H1 (cell line): ENCODE data around the gene HTRA1. TPM values are rescaled to one million over a fixed set of nuclear protein-coding genes. Genes with fewer than 3 reads are reported as not detected.

ENCODE experiments used
- CTCF ChIA-PET: fragments of 300-600 bp; sonication (Branson Sonifier 250); formaldehyde crosslinking; loops from one replicate; lab custom pipeline; 2021; ENCODE audit not compliant: partially characterized antibody; lab: Charles Lee
- POLR2A ChIA-PET: fragments of 300-600 bp; sonication (Branson Sonifier 250); formaldehyde crosslinking; loops from one replicate; lab custom pipeline; 2021; ENCODE audit warnings: inconsistent platforms; ENCODE audit not compliant: partially characterized antibody; lab: Charles Lee
- DNase-seq, 2 experiments: peaks; one replicate each; pipeline versions ENCODE4 v3.0.0 to v3.0.0-alpha.2; 2010 to 2022; ENCODE audit warnings: low spot score in 2 of 2, low read depth in 1 of 2, mixed read lengths in 1 of 2
- FAIRE-seq: peaks from 2 replicates; lab custom pipeline; 2011; peaks lifted over from hg19 to GRCh38; lab: Jason Lieb, UNC
- H2AFZ ChIP-seq: 2 replicates; pipeline ENCODE4 v1.8.1; 2012; ENCODE audit warnings: low read length, inconsistent platforms
- H2AK5ac ChIP-seq: 2 replicates; pipeline ENCODE4 v1.6.1; 2013; ENCODE audit warnings: low read depth, low read length
- H2BK120ac ChIP-seq: replicated peaks from 2 replicates; pipeline ENCODE3; 2013; ENCODE audit warnings: low read depth, low read length, inconsistent platforms
- H2BK12ac ChIP-seq: 2 replicates; pipeline ENCODE4 v1.6.1; 2013; ENCODE audit warnings: low read depth, low read length
- H2BK15ac ChIP-seq: 2 replicates; pipeline ENCODE4 v1.6.1; 2013; ENCODE audit warnings: low read length
- H2BK20ac ChIP-seq: 2 replicates; pipeline ENCODE4 v1.6.1; 2013; ENCODE audit warnings: low read length
- H2BK5ac ChIP-seq: 2 replicates; pipeline ENCODE4 v1.6.1; 2013; ENCODE audit warnings: low read depth, low read length
- H3K14ac ChIP-seq: 2 replicates; pipeline ENCODE4 v1.6.1; 2013; ENCODE audit warnings: inconsistent platforms; ENCODE audit not compliant: insufficient read length
- H3K18ac ChIP-seq: 2 replicates; pipeline ENCODE4 v1.6.1; 2013; ENCODE audit warnings: low read length; ENCODE audit errors: extremely low read depth
- H3K23ac ChIP-seq: 2 replicates; pipeline ENCODE4 v1.6.1; 2013; ENCODE audit warnings: inconsistent platforms; ENCODE audit not compliant: insufficient read length
- H3K23me2 ChIP-seq: 2 replicates; pipeline ENCODE4 v1.6.1; 2013; ENCODE audit warnings: low read depth, low read length
- H3K27ac ChIP-seq: 2 replicates; pipeline ENCODE4 v1.6.1; 2011; ENCODE audit warnings: low read depth, low read length, inconsistent platforms
- H3K27me3 ChIP-seq, 4 experiments: replicated peaks in 1 of 4; 1 replicate in 1 of 4; 2 replicates in 3 of 4; pipeline versions ENCODE4 v1.6.1 to v1.8.1; 2011 to 2013; ENCODE audit warnings: low read length in 3 of 4, mild to moderate bottlenecking in 3 of 4, inconsistent platforms in 2 of 4, mixed read lengths in 2 of 4, moderate library complexity in 1 of 4; ENCODE audit not compliant: control insufficient read depth in 3 of 4, insufficient read depth in 3 of 4; ENCODE audit errors: extremely low read depth in 1 of 4
- H3K36me3 ChIP-seq, 4 experiments: 2 replicates each; pipeline versions ENCODE4 v1.6.1 to v1.8.1; 2011 to 2013; ENCODE audit warnings: mild to moderate bottlenecking in 4 of 4, low read length in 3 of 4, moderate library complexity in 2 of 4, control low read depth in 1 of 4, inconsistent platforms in 1 of 4; ENCODE audit not compliant: insufficient read depth in 4 of 4, control insufficient read depth in 2 of 4
- H3K4ac ChIP-seq: replicated peaks from 2 replicates; pipeline ENCODE3; 2013; ENCODE audit warnings: low read length, low read depth, mixed read lengths, inconsistent platforms; ENCODE audit not compliant: insufficient read length
- H3K4me1 ChIP-seq, 4 experiments: replicated peaks in 1 of 4; 1 replicate in 1 of 4; 2 replicates in 3 of 4; pipeline versions ENCODE4 v1.6.1 to v1.8.1; 2011 to 2013; ENCODE audit warnings: low read length in 3 of 4, inconsistent platforms in 2 of 4, mixed read lengths in 1 of 4; ENCODE audit not compliant: insufficient read depth in 4 of 4, control insufficient read depth in 3 of 4
- H3K4me2 ChIP-seq, 2 experiments: 2 replicates each; pipeline versions ENCODE4 v1.6.1 to v1.8.1; 2011 to 2013; ENCODE audit warnings: low read depth in 2 of 2, low read length in 2 of 2, control low read depth in 1 of 2, inconsistent platforms in 1 of 2, mild to moderate bottlenecking in 1 of 2; ENCODE audit not compliant: insufficient read depth in 1 of 2
- H3K4me3 ChIP-seq, 4 experiments: fragments of 200-600, 300-600 bp in 1 of 4; sonication (generic), shearing (Covaris generic), sonication (Bioruptor Twin) in 1 of 4; 2 replicates each; pipeline versions ENCODE4 v1.5.1 to v1.8.1; 2011 to 2016; ENCODE audit warnings: low read length in 4 of 4, low read depth in 3 of 4, control low read depth in 2 of 4, inconsistent platforms in 2 of 4, mild to moderate bottlenecking in 2 of 4, mixed read lengths in 1 of 4, moderate library complexity in 1 of 4; ENCODE audit not compliant: insufficient read depth in 2 of 4; ENCODE audit errors: extremely low read depth in 1 of 4
- H3K56ac ChIP-seq: replicated peaks from 2 replicates; pipeline ENCODE3; 2013; ENCODE audit warnings: low read depth, mild to moderate bottlenecking, mixed read lengths, low read length, inconsistent platforms; ENCODE audit not compliant: insufficient read length
- H3K79me1 ChIP-seq: 2 replicates; pipeline ENCODE4 v1.6.1; 2013; ENCODE audit warnings: low read depth, low read length, control low read depth
- H3K79me2 ChIP-seq, 2 experiments: 2 replicates each; pipeline versions ENCODE4 v1.6.1 to v1.8.1; 2012 to 2013; ENCODE audit warnings: low read length in 2 of 2, mild to moderate bottlenecking in 2 of 2, inconsistent platforms in 1 of 2; ENCODE audit not compliant: insufficient read depth in 2 of 2, control insufficient read depth in 1 of 2
- H3K9ac ChIP-seq, 4 experiments: replicated peaks in 1 of 4; 1 replicate in 1 of 4; 2 replicates in 3 of 4; pipeline versions ENCODE4 v1.6.1 to v1.8.1; 2011 to 2013; ENCODE audit warnings: low read depth in 3 of 4, low read length in 3 of 4, control low read depth in 2 of 4, mild to moderate bottlenecking in 2 of 4, moderate library complexity in 2 of 4, inconsistent platforms in 1 of 4; ENCODE audit errors: extremely low read depth in 1 of 4
- H3K9me3 ChIP-seq, 2 experiments: 2 replicates each; pipeline versions ENCODE4 v1.6.1 to v1.8.1; 2012 to 2013; ENCODE audit warnings: mild to moderate bottlenecking in 2 of 2, moderate library complexity in 2 of 2, control low read depth in 1 of 2, inconsistent platforms in 1 of 2, low read depth in 1 of 2, low read length in 1 of 2, mixed read lengths in 1 of 2; ENCODE audit not compliant: insufficient read depth in 2 of 2
- H4K20me1 ChIP-seq, 2 experiments: replicated peaks in 1 of 2; 2 replicates each; pipeline versions ENCODE3 to v1.8.1; 2011 to 2013; ENCODE audit warnings: inconsistent platforms in 2 of 2, low read length in 2 of 2, mild to moderate bottlenecking in 1 of 2; ENCODE audit not compliant: insufficient read depth in 2 of 2, control insufficient read depth in 1 of 2
- H4K5ac ChIP-seq: 2 replicates; pipeline ENCODE4 v1.6.1; 2013; ENCODE audit warnings: low read length, low read depth, mixed read lengths, inconsistent platforms; ENCODE audit not compliant: insufficient read length
- H4K8ac ChIP-seq: 2 replicates; pipeline ENCODE4 v1.8.0; 2013; ENCODE audit warnings: mild to moderate bottlenecking, moderate library complexity, low read length, inconsistent platforms; ENCODE audit not compliant: insufficient read depth; ENCODE audit errors: extremely low read depth
- H4K91ac ChIP-seq: replicated peaks from 2 replicates; pipeline ENCODE3; 2013; ENCODE audit warnings: low read length, mixed read lengths, inconsistent platforms; ENCODE audit not compliant: insufficient read length
- CBX8 ChIP-seq: fragments of 300-800, 300-1000 bp; sonication (generic); IDR thresholded peaks from 2 replicates; pipeline ENCODE4 v1.7.1; 2016; ENCODE audit warnings: low read depth, low read length, borderline replicate concordance
- CHD1 ChIP-seq: IDR thresholded peaks from 2 replicates; pipeline ENCODE4 v1.6.1; 2012; ENCODE audit warnings: low read depth, low read length, improper control_type of control experiment
- CTBP2 ChIP-seq: IDR thresholded peaks from 2 replicates; pipeline ENCODE4 v1.7.0; 2011; ENCODE audit warnings: borderline replicate concordance, mild to moderate bottlenecking, moderate library complexity, mixed read lengths, low read length; ENCODE audit not compliant: insufficient read depth, insufficient read length
- GTF2F1 ChIP-seq: IDR thresholded peaks from 2 replicates; pipeline ENCODE4 v1.6.1; 2012; ENCODE audit warnings: low read depth, low read length, improper control_type of control experiment, borderline replicate concordance
- MAFK ChIP-seq: IDR thresholded peaks from 2 replicates; pipeline ENCODE4 v1.6.1; 2012; ENCODE audit warnings: low read depth, mild to moderate bottlenecking, improper control_type of control experiment, low read length
- POLR2AphosphoS5 ChIP-seq: IDR thresholded peaks from 2 replicates; pipeline ENCODE4 v1.6.1; 2011; ENCODE audit warnings: low read depth, low read length
- POU5F1 ChIP-seq: IDR thresholded peaks from 2 replicates; pipeline ENCODE4 v1.6.1; 2011; ENCODE audit warnings: low read depth, mild to moderate bottlenecking, low read length, moderate library complexity
- RXRA ChIP-seq: IDR thresholded peaks from 2 replicates; pipeline ENCODE4 v1.6.1; 2011; ENCODE audit warnings: low read depth, mild to moderate bottlenecking, low read length, moderate library complexity; ENCODE audit not compliant: insufficient read depth
- SIRT6 ChIP-seq: IDR thresholded peaks from one replicate; pipeline ENCODE4 v1.7.1; 2012; ENCODE audit warnings: low read length, inconsistent platforms
- SUZ12 ChIP-seq: fragments of 200-600 bp; sonication (generic); IDR thresholded peaks from 2 replicates; pipeline ENCODE4 v1.6.1; 2012; ENCODE audit warnings: mild to moderate bottlenecking, inconsistent platforms, low read length, moderate library complexity, mixed read lengths
- TAF7 ChIP-seq: optimal IDR thresholded peaks from 2 replicates; pipeline ENCODE3; 2011; ENCODE audit warnings: low read depth, mild to moderate bottlenecking, inconsistent platforms, low read length, moderate library complexity, borderline replicate concordance
- TBP ChIP-seq: IDR thresholded peaks from 2 replicates; pipeline ENCODE4 v1.6.1; 2011; ENCODE audit warnings: low read depth, low read length, improper control_type of control experiment
- ZNF274 ChIP-seq: IDR thresholded peaks from 2 replicates; pipeline ENCODE4 v1.7.0; 2012; ENCODE audit warnings: low read length, borderline replicate concordance; ENCODE audit errors: extremely low read depth
- WGBS, 2 experiments: shearing (Covaris generic) in 1 of 2; methylation state at CpG; one replicate each; pipeline versions ENCODE4 v1.1.6 to v1.1.7; 2013 to 2015; ENCODE audit warnings: low lambda C conversion rate in 2 of 2, mixed read lengths in 2 of 2, inconsistent platforms in 1 of 2, low coverage in 1 of 2, missing lambda C conversion rate in 1 of 2; ENCODE audit not compliant: insufficient replicate concordance in 2 of 2, insufficient coverage in 1 of 2, insufficient read length in 1 of 2; ENCODE audit errors: extremely low coverage in 1 of 2, missing lambda C conversion rate in 1 of 2; 5-methylcytosine and 5-hydroxymethylcytosine counted together
- polyA plus RNA-seq, 7 experiments: library from polyadenylated mRNA; depleted of rRNA in 3 of 7; stranded (reverse) in 5 of 7; unstranded in 2 of 7; fragments of >200 nt in 5 of 7; fragments of 200-250 nt in 2 of 7; gene quantifications; 1 replicate in 5 of 7; 2 replicates in 1 of 7; 4 replicates in 1 of 7; pipeline versions ENCODE4 v1.2.1 to v1.2.3, GENCODE V29; 2011 to 2013; ENCODE audit warnings: missing spikeins in 2 of 7, mixed read lengths in 2 of 7
- total RNA-seq: library from RNA; stranded (reverse); fragmentation: NEBNext Ultra II Directional; extraction: Animal tissue kit (Norgen Biotek cat#: 25700); gene quantifications from 2 replicates; pipeline ENCODE4 v1.2.1, GENCODE V29; 2021
- TF ChIP-seq, protein P1 (sequence below): IDR thresholded peaks from 2 replicates; pipeline ENCODE4 v1.6.1; 2011; ENCODE audit warnings: low read length, improper control_type of control experiment

HTRA1 gene
- total and polyA plus RNA-seq, 2 of the 8 experiments (the other 6 are each of a cell fraction or from before 2014, with no cell fraction given), result 15.8 to 20.1 TPM

DNA sequence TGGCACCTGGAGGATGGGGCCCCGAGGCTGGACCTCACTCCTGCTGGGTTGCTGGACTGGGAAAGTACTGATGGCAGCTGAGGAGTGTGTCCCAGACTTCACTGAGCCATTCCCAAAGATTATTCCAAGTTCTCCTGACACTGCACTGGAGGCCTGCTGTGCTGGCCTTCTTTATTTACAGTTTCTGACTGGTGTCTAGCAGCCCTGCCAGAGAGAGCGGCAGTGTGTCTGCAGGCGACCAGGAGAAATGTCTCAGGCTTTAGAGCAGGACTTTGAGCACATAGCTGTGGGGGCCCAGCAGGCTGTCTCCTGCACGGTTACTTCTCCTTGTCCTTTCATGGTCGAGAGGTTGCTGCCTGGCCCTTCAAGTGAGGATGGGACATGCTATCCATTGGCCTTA lies 16.1 kb downstream of the HTRA1 start:
- no peak overlapping the region for H3K4me2 ChIP-seq
- no peak overlapping the region for H4K8ac ChIP-seq
- no peaks in the 10 kb centered on the region for H3K79me2 ChIP-seq
- peak overlapping the region; percentile 15; the same call in 1 of the 2 replicates for H2AK5ac ChIP-seq
- H3K79me1 ChIP-seq, result no peaks in the 10 kb centered on the region
- no peak overlapping the region for H2AFZ ChIP-seq
- H3K9me3 ChIP-seq, result peaks cover 0 to 5% of the 10 kb centered on the region in 2 experiments; a peak in 1 of 4 replicates
- H4K91ac ChIP-seq, result no peak overlapping the region
- peaks cover 7 to 28% (median 17%) of the 10 kb centered on the region in 4 experiments for H3K4me1 ChIP-seq
- no peak overlapping the region for H3K14ac ChIP-seq
- no peak overlapping the region for H2BK120ac ChIP-seq
- no peaks in the 10 kb centered on the region for H3K27me3 ChIP-seq
- no peaks in the 10 kb centered on the region for H4K20me1 ChIP-seq
- H3K23ac ChIP-seq, result no peak overlapping the region
- H3K4ac ChIP-seq, result no peak overlapping the region
- CTCF ChIA-PET, result interaction anchor here (0.8 to 2.1 kb wide), 3 partner anchors 9 to 89 kb away, joined by 3 to 5 read pairs (median 3); no protein-coding TSS in a partner anchor
- no peak overlapping the region for H3K27ac ChIP-seq
- FAIRE-seq, result no peak
- H3K36me3 ChIP-seq, result no peaks in the 10 kb centered on the region
- no peak overlapping the region for H3K4me3 ChIP-seq
- H4K5ac ChIP-seq, result no peak overlapping the region
- H2BK5ac ChIP-seq, result no peak overlapping the region
- no peak overlapping the region for H2BK15ac ChIP-seq
- 88% methylated on average over 5 of the region's 5 CpGs; no CpG with 5 or more reads in 1 of the 2 experiments for WGBS, 2 experiments
- H3K18ac ChIP-seq, result peak overlapping the region; percentile 28
- H3K56ac ChIP-seq, result no peak overlapping the region
- no peak for DNase-seq
- POLR2A ChIA-PET, result no interaction called here
- peak overlapping the region; percentile 75; the same call in 1 of the 2 replicates for H2BK12ac ChIP-seq
- H2BK20ac ChIP-seq, result no peak overlapping the region
- no peak overlapping the region for H3K9ac ChIP-seq
- no peaks in the 10 kb centered on the region for H3K23me2 ChIP-seq
- TF ChIP-seq RXRA (no peak), SIRT6 (no peak), ZNF274 (no peak), MAFK (no peak), CBX8 (no peak), CTBP2 (no peak), CHD1 (no peak), TBP (no peak), POLR2AphosphoS5 (no peak), GTF2F1 (no peak), POU5F1 (no peak), SUZ12 (no peak), TAF7 (no peak)
- TF ChIP-seq, protein P1, sequence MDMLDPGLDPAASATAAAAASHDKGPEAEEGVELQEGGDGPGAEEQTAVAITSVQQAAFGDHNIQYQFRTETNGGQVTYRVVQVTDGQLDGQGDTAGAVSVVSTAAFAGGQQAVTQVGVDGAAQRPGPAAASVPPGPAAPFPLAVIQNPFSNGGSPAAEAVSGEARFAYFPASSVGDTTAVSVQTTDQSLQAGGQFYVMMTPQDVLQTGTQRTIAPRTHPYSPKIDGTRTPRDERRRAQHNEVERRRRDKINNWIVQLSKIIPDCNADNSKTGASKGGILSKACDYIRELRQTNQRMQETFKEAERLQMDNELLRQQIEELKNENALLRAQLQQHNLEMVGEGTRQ, result no peak
